GM12878 (cell line): ENCODE measurements around the gene BCL2L13. TPM values are rescaled to one million over a fixed set of nuclear protein-coding genes. Genes with fewer than 3 reads are reported as not detected.

Experiments used
- ATAC-seq: fragments of 200-7000 bp; cut with Tn5 transposase; 3 replicates; pipeline ENCODE4 v1.9.1; 2020; ENCODE audit warnings: mild to moderate bottlenecking, moderate library complexity
- BruUV-seq: library from RNA; stranded (reverse); fragments of 400-500 nt; replicated peaks from 2 replicates; lab custom pipeline; 2021; lab: Mats Ljungman, UMichigan
- CTCF ChIA-PET: fragments of 300-600 bp; sonication (Branson Sonifier 250); formaldehyde crosslinking; extraction: SDS; loops from one replicate; lab custom pipeline; 2021; ENCODE audit warnings: inconsistent platforms; lab: Yijun Ruan, JAX
- POLR2A ChIA-PET: fragments of 350-600 bp; formaldehyde crosslinking; extraction: SDS; loops from one replicate; lab custom pipeline; 2021; ENCODE audit warnings: inconsistent platforms; lab: Charles Lee
- RAD21 ChIA-PET: fragments of 300-600 bp; sonication (Branson Sonifier 250); formaldehyde crosslinking; loops from one replicate; lab custom pipeline; 2023; ENCODE audit warnings: antibody characterized with exemption; ENCODE audit not compliant: unreplicated experiment; lab: Charles Lee
- SMC1A ChIA-PET: fragments of 300-600 bp; sonication (Branson Sonifier 250); formaldehyde crosslinking; loops from one replicate; lab custom pipeline; 2023; ENCODE audit not compliant: unreplicated experiment, uncharacterized antibody; lab: Charles Lee
- DNase-seq: peaks from one replicate; pipeline ENCODE4 v3.0.0-alpha.2; 2011; ENCODE audit warnings: low read depth, low spot score
- FAIRE-seq: peaks from 3 replicates; lab custom pipeline; 2011; peaks lifted over from hg19 to GRCh38; lab: Jason Lieb, UNC
- H2AFZ ChIP-seq: 2 replicates; pipeline ENCODE4 v1.6.0; 2011; ENCODE audit warnings: low read depth, low read length, control low read depth; ENCODE audit not compliant: control insufficient read depth
- H3K27ac ChIP-seq: 2 replicates; pipeline ENCODE4 v1.5.1; 2011; ENCODE audit warnings: control low read depth; ENCODE audit not compliant: control insufficient read depth, insufficient read depth
- H3K27me3 ChIP-seq, 2 experiments: replicated peaks in 1 of 2; 2 replicates each; pipeline versions ENCODE4 v1.6.0 to v1.6.1; 2011; ENCODE audit warnings: low read length in 1 of 2; ENCODE audit not compliant: control insufficient read depth in 2 of 2, insufficient read depth in 2 of 2
- H3K36me3 ChIP-seq, 2 experiments: 2 replicates each; pipeline ENCODE4 v1.5.1; 2011; ENCODE audit warnings: low read length in 1 of 2; ENCODE audit not compliant: control insufficient read depth in 2 of 2, insufficient read depth in 2 of 2
- H3K4me1 ChIP-seq: 2 replicates; pipeline ENCODE4 v1.6.1; 2011; ENCODE audit warnings: mild to moderate bottlenecking, low read length, moderate library complexity, mixed read lengths; ENCODE audit not compliant: control insufficient read depth, insufficient read depth
- H3K4me2 ChIP-seq: 2 replicates; pipeline ENCODE4 v1.6.0; 2011; ENCODE audit warnings: control low read depth; ENCODE audit not compliant: control insufficient read depth, insufficient read depth
- H3K4me3 ChIP-seq: fragments of 200-600 bp; sonication (generic); 2 replicates; pipeline ENCODE4 v1.5.1; 2016
- H3K79me2 ChIP-seq: 2 replicates; pipeline ENCODE4 v1.6.0; 2011; ENCODE audit warnings: low read length; ENCODE audit not compliant: control insufficient read depth, insufficient read depth
- H3K9ac ChIP-seq: 2 replicates; pipeline ENCODE4 v1.8.0; 2011; ENCODE audit warnings: low read length, control low read depth, mixed read lengths; ENCODE audit not compliant: control insufficient read depth, insufficient read depth
- H3K9me3 ChIP-seq: replicated peaks from 3 replicates; pipeline ENCODE4 v1.5.1; 2011; ENCODE audit warnings: mild to moderate bottlenecking, low read length; ENCODE audit not compliant: control insufficient read depth, insufficient read depth
- H4K20me1 ChIP-seq: 2 replicates; pipeline ENCODE4 v1.6.0; 2011; ENCODE audit not compliant: control insufficient read depth, insufficient read depth
- ASH2L ChIP-seq: fragments of 300-600, 200-600 bp; sonication (generic); IDR thresholded peaks from 2 replicates; pipeline ENCODE4 v1.6.1; 2017; ENCODE audit warnings: low read depth, mild to moderate bottlenecking, borderline replicate concordance
- BACH1 ChIP-seq: fragments of 450-650 bp; IDR thresholded peaks from 2 replicates; pipeline ENCODE4 v1.6.1; 2017; ENCODE audit warnings: mild to moderate bottlenecking, borderline replicate concordance
- EED ChIP-seq: sonication (generic); IDR thresholded peaks from 2 replicates; pipeline ENCODE4 v1.6.1; 2016; ENCODE audit warnings: antibody characterized with exemption, low read depth
- ESRRA ChIP-seq: IDR thresholded peaks from 2 replicates; pipeline ENCODE4 v1.6.1; 2012; ENCODE audit warnings: mild to moderate bottlenecking, low read length, improper control_type of control experiment
- GATAD2B ChIP-seq: fragments of 450-650 bp; conservative IDR thresholded peaks from 2 replicates; pipeline ENCODE4 v1.6.1; 2017; ENCODE audit warnings: low read depth, mild to moderate bottlenecking, moderate library complexity
- HDAC2 ChIP-seq: fragments of 200-600 bp; sonication (generic); IDR thresholded peaks from 2 replicates; pipeline ENCODE4 v1.6.1; 2017
- NFXL1 ChIP-seq: fragments of 450-650 bp; IDR thresholded peaks from 2 replicates; pipeline ENCODE4 v1.6.1; 2017; ENCODE audit warnings: antibody characterized with exemption, mild to moderate bottlenecking, borderline replicate concordance
- RUNX3 ChIP-seq: IDR thresholded peaks from 2 replicates; pipeline ENCODE4 v1.6.1; 2012; ENCODE audit warnings: low read length, inconsistent platforms
- SMARCA5 ChIP-seq: fragments of 450-650 bp; IDR thresholded peaks from 2 replicates; pipeline ENCODE4 v1.6.1; 2017; ENCODE audit warnings: mild to moderate bottlenecking
- SREBF1 ChIP-seq: IDR thresholded peaks from 2 replicates; pipeline ENCODE4 v1.6.1; 2012; ENCODE audit warnings: mild to moderate bottlenecking, low read length
- TBL1XR1 ChIP-seq: IDR thresholded peaks from 2 replicates; pipeline ENCODE4 v1.6.1; 2012; ENCODE audit warnings: low read depth, low read length, improper control_type of control experiment
- TCF12 ChIP-seq: IDR thresholded peaks from 2 replicates; pipeline ENCODE4 v1.6.1; 2011; ENCODE audit warnings: low read depth, mild to moderate bottlenecking, low read length
- WGBS: methylation state at CpG from one replicate; pipeline ENCODE4 v1.1.6; 2016; ENCODE audit warnings: low lambda C conversion rate; ENCODE audit not compliant: insufficient replicate concordance, insufficient coverage; ENCODE audit errors: missing lambda C conversion rate; 5-methylcytosine and 5-hydroxymethylcytosine counted together
- in situ Hi-C: fragments of 300-500 bp; cut with MboI; formaldehyde crosslinking; loops from 9 replicates; pipeline ENCODE4 v1.14.3; 2018; ENCODE audit warnings: mixed read lengths
- intact Hi-C: fragments of 100-400 bp; cut with micrococcal nuclease; formaldehyde crosslinking; loops from one replicate; pipeline ENCODE4 v1.14.2; 2022; ENCODE audit not compliant: unreplicated experiment
- polyA plus RNA-seq, 11 experiments: library from polyadenylated mRNA; depleted of rRNA in 4 of 11; unstranded in 6 of 11; stranded (reverse) in 5 of 11; fragments of >200 nt; fragmentation: Nextera tagmentation in 4 of 11; fragmentation: Illumina TruSeq in 1 of 11; extraction: Ambion mirVana in 4 of 11; extraction: Trizol in 1 of 11; gene quantifications; 1 replicate in 1 of 11; 2 replicates in 10 of 11; pipeline versions ENCODE4 v1.2.1 to v1.2.3, GENCODE V29; 2011 to 2016; ENCODE audit warnings: inconsistent platforms in 2 of 11, missing spikeins in 2 of 11, low read depth in 1 of 11
- total RNA-seq, 4 experiments: library from RNA; depleted of rRNA in 3 of 4; stranded (reverse); fragments of >200 nt in 3 of 4; fragmentation: Illumina TruSeq in 1 of 4; extraction: Trizol in 1 of 4; gene quantifications; 2 replicates each; pipeline versions ENCODE4 v1.2.1 to v1.2.3, GENCODE V29; 2013 to 2021

BCL2L13 gene
- total and polyA plus RNA-seq, 10 of the 15 experiments (the other 5 are each of a cell fraction or from before 2014, with no cell fraction given), result 18.6 to 30.6 (median 28.2) TPM

- no peak for TF ChIP-seq ASH2L
These were observed 130.6 kb downstream of the BCL2L13 start (continued) for GRCh38 chr22:17769013-17769715.

- Histone ChIP-seq H4K20me1 (peaks cover 16% of the 10 kb centered on the region; the same call in 1 of the 2 replicates), H2AFZ (no peak overlapping the region), H3K4me1 (peaks cover 42% of the 10 kb centered on the region), H3K36me3 (peaks cover 0 to 6% of the 10 kb centered on the region in 2 experiments; a peak in 2 of 4 replicates), H3K27me3 (no peaks in the 10 kb centered on the region), H3K4me2 (peak overlapping the region; percentile 77), H3K9me3 (no peaks in the 10 kb centered on the region), H3K4me3 (peak overlapping the region; percentile 83; the same call in 1 of the 2 replicates), H3K9ac (peak overlapping the region; percentile 30), H3K79me2 (peaks cover 74% of the 10 kb centered on the region), H3K27ac (no peak overlapping the region; the same call in 1 of the 2 replicates)
- RAD21 ChIA-PET, result interaction anchor here (1.3 to 6.1 kb wide), 4 partner anchors 11 to 31 kb away, joined by 3 to 28 read pairs (median 16); no protein-coding TSS in a partner anchor
- no TSS peak for BruUV-seq
- FAIRE-seq, result no peak
- CTCF ChIA-PET, result interaction anchor here (0.7 to 5.1 kb wide), 6 partner anchors 9 to 761 kb away, joined by 3 to 47 read pairs (median 4); no protein-coding TSS in a partner anchor
- TF ChIP-seq BACH1 (no peak), SREBF1 (no peak), TBL1XR1 (no peak), SMARCA5 (no peak), RUNX3 (no peak), ESRRA (no peak), TCF12 (no peak), EED (no peak), NFXL1 (no peak), GATAD2B (no peak), HDAC2 (no peak)
- POLR2A ChIA-PET, result interaction anchor here (0.6 to 1.2 kb wide), 3 partner anchors 10 to 292 kb away, joined by 3 read pairs; no protein-coding TSS in a partner anchor
- no peak for DNase-seq
- no peak for ATAC-seq
- intact Hi-C loops, result loop anchor here (10.0 kb wide), 1 partner anchor 225 kb away; no protein-coding TSS in a partner anchor
- 96% methylated on average over 9 of the region's 9 CpGs for WGBS
- in situ Hi-C loops, result no loop called here
- SMC1A ChIA-PET, result interaction anchor here (0.7 to 2.6 kb wide), 3 partner anchors 11 to 15 kb away, joined by 3 to 13 read pairs (median 4); no protein-coding TSS in a partner anchor
These were observed 131.1 kb downstream of the BCL2L13 start for GRCh38 chr22:17769716-17770082.
